Frontal cortex (tissue), 4 donors: ENCODE results near the gene IGFBP4. TPM values are rescaled to one million over a fixed set of nuclear protein-coding genes. Genes with fewer than 3 reads are reported as not detected.

Source experiments
- DNase-seq, 2 donors: peaks; one replicate each; pipeline ENCODE4 v3.0.0; 2012; ENCODE audit warnings: low spot score in 2 of 2
- FAIRE-seq: peaks from 2 replicates; lab custom pipeline; 2012; peaks lifted over from hg19 to GRCh38; lab: Jason Lieb, UNC
- total RNA-seq: library from RNA; depleted of rRNA; stranded (reverse); fragments of >200 nt; gene quantifications from one replicate; pipeline ENCODE4 v1.2.3, GENCODE V29; 2014
- donor health status: control.
- donor health status: control.
- donor health status: control.

IGFBP4 gene
- total RNA-seq, 1 donor from 2014 or later = 7.3 TPM

DNA sequence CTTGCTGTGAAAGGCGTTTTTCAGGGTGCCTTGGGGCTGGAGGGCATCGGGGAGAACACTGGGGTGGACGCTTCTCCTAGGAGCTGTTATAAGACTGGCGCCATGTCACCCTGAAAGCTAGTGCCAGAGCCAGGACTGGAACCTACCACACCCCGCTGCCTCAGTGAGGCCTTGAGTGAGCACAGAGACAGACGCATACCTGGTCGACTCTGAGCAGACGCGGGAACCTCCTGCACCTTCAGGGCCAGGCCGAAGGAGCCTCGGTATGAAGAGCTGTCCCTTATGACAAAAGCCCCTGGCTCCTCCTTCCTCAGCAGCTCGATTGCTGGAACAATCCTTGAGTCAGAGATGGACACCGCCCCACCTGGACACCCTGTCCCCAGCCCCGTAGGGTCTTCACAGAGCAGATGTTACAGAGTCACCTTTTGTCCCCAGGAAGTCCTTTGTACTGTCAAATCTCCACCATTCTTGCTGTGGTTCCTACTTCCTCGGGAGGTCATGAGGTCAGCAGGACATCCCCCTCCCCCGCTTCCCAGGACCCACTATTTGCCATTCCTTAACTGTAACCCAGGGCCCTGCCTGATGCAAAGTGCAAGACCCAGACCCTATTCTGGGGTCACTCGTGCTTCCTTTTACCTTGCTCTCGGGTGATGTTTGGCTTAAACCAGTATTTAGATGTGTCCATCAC is 41.2 kb downstream of the IGFBP4 start:
- DNase-seq (no peak), FAIRE-seq (no peak)

DNA sequence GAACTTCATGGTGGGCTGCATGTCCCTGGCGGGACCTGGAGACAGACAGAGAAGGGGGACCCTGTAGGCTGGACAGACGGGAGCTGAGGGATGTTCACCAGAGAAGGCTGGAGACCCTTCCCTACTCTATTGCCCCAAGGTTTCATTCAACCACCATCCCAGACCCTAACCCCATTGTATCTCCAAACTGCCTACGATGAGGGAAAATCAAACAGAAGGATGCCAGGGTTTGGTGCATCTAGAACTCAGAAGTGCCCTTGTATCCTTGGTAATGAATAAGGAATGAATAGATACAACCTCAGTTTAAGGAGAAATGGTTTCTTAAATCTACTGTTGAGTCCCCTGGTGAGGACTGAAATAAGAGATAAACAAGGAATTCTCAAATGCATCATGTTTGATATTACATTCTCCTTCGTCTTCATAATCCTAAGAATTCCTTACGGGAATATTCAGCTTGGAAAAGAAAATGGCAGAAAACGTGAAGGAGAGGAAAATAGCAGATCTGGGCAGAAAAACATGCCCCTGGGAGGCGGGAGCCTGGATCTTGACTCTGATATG is 41.8 kb downstream of the IGFBP4 start:
- no peak for FAIRE-seq
- DNase-seq = no peak

- DNase-seq (no peak), FAIRE-seq (no peak)
Observed at GRCh38 chr17:40485851-40486521, 42.7 kb downstream of the IGFBP4 start.

DNA sequence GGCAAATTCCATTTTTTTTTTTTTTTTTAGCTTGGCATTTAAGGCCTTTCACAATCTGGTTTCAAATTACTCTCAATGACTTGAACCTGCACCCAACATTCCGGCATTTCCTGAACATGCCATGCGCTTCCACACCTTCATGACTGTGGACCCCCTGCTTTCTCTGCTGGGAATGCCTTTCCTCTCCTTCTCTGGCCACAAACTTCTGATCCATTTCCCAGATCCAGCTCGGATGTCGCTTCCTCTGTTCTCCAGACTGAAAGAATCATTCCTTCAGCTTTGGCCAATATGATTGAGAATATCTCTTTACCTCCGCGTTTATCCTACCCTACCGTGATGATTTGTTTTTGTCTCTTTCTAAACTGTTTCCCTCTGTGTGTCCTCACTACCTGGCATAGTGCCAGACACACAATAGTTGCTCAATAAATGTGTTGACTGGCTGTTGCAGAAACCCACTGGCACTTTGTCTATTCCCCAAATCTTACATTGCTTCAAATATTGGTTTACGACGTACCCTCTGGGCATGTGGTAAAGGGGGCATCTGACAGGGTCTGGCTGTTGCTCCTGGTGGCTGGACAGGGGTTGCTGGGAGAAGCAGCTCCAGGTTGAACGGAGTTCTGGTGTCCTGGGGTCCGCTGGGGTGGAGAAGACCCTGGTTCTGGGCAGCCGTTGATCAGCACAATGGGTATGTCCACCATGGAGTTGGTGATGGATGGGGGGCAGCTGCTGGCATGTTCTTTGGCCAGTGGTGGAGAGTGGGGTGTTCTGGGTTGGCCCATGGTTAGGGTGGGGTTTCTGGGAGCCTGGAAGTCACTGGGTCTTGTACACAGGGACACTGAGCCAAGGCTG is 43.5 kb downstream of the IGFBP4 start:
- FAIRE-seq = no peak
- no peak for DNase-seq

DNA sequence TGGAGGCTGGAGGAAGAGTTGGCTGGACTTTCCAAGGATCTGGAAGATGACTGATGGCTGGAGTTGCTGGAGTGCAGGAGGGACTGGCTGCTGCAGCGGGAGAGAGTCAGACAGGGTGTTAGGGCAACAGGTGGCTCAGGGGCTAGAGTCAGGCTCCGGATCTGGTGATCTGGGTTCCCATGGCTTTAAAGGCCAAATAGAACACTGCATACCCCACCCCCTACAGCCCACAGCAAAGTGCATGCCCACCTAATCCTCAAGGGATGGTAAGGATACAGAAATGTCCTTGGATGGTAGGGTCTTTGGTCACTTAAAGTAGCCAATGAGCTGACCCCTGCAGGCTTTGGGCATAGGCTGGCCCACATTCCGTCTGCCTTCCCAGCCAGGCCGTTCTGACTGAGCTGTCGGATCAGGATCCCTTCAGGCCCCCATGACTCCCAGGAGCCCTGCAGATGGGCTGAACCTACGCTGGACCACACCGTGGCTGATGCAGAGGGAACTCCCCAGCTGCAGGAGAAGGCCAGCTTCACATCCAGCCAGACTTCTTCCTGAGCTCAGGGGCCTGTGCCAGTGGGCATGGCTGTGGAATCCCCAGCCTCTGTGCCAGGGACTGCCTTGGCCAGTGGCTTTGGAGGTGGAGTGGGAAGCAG is 44.2 kb downstream of the IGFBP4 start:
- FAIRE-seq (no peak), DNase-seq (no peak)

DNA sequence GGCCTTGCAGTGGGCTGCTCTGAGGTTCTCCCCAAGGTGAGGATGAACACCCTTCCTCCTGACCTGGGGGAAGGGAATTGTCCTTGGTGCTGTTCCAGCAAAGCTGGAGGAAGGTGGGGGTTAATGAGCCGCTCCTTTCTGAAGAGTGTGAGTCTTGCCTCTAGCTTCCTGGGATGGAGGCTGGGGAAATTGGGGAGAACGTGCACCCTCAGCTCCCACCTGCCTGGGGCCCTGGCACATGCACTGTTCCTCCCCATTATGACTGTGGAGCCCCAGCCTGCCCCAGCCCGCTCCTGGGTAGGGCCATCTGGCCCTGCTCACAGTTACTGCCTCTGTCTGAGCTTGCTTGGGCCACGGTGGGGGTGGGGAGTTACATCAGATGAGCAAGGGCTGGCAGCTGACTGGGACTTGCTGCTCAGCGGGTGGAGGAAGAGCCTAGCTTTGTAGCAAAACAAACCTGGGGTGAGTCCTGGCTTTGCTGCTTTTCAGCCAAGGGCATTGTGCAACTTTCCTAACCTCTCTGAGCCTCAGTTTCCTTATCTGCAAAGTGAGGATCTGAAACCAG is 47.1 kb downstream of the IGFBP4 start:
- FAIRE-seq = no peak
- peak; percentile 60 to 62 for DNase-seq

DNA sequence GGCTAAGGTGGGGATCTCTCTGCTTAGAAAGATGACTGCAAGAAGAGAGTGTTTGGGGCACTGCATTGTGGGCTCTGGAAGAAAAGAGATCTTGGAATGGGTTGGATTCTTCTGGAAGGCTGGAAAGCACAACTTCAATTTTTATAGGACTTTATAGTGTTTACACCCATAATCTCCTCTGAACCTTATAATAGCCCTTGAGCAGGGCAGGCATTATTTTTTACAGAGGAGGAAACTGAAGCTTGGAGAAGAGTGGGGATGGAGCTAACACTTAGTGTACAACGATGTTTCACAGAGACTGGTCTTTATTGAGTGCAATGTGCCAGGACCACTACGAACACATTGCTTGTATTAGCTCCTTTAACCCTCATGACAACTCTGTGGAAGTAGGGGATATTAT is 47.7 kb downstream of the IGFBP4 start:
- DNase-seq (no peak), FAIRE-seq (no peak)

DNA sequence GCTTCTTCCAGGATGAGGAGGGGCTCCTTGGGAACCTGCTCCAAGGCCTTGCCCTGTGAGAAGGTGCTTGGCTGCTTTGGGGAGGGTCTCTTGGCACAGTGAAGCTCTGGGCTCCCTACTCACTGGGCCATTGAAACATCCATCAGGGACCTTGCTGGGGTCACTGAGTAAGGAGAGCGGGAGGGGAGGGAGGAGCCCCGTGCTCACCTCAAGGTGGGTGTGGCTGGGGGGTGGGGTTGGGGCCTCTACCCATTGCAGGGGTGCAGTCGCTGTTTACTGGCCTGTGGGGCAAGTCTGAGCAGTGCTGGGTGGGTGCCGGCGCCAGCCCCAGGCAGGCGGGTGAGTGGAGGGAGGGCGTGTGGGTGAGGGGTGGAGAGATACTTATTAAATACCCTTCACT is 48.2 kb downstream of the IGFBP4 start:
- DNase-seq (no peak), FAIRE-seq (no peak)

- no peak for FAIRE-seq
- DNase-seq = no peak
Observed at GRCh38 chr17:40493697-40494096, 50.4 kb downstream of the IGFBP4 start.

DNA sequence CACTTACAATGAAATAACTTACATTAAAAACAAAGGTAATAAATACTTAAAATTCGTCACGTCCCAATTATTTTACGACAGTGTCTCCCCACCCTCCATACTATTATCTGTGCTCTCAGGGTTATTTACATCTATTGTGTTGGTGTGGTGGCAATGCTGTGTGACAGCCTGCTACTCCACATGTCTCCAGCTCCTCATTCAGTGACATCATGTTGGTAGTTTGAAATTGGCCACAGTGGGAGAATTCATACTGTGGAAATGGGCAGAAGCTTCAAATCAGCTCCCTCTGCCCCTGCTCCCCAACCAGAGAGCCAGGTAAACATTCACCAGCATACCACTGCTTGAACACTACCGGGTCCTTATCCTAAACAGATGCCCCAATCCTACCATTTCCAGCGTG is 51.9 kb downstream of the IGFBP4 start:
- FAIRE-seq = no peak
- DNase-seq = no peak

DNA sequence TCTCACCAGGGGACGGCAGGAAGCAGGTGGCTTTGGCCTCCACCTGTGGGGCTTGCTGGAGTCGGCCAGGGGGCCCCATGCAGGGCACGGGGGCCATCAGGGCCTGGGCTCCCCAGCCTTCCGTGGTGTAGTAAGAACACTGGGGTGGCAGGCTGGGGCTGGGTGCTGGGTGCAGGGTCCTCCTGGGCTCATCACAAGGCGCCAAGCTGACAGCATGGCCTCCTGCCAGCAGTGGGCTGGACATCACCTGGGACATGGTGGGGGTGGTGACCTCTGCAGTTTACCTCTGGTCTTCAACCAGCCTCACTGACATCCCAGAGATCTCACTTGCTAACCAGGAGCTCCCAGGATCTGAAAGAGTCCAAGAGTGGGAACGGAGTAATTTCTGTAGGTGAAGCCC is 52.9 kb downstream of the IGFBP4 start:
- FAIRE-seq = no peak
- no peak for DNase-seq

DNA sequence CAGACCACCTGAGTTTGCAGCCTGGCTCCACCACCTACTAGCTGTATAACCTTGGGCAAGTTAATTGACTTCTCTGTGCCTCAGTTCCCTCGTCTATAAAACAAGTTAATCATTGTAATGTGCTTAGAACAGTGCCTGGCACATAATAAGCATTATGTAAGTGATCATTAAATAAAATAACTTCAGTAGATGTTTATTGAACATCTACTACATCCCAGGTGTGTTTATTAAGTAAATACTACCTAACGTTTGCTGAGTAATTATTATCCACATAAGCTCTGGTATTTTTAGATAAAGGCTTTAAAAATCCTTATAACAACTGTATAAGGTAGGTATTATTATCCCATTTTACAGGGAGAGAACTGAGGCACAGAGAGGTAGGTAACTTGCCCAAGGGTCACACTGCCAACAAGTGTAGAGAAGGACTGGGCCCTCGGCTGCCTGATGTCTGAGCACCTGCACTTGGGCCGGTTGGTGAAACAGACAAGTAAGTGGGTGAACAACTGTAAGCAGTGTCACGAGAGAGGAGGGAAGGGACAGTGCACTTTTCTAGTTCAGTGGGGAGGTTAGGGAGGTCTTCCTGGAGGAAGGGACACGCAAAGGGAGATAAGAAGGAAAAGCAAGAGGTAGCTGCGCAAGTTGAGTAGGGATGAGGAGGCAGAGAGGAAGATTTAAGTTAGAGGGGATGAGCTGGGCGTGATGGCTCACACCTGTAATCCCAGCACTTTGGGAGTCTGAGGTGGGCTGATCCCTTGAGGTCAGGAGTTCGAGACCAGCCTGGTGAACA is 53.6 kb downstream of the IGFBP4 start:
- DNase-seq (no peak), FAIRE-seq (no peak)

GRCh38 chr17:40497695-40498094 is 54.4 kb downstream of the IGFBP4 start:
- FAIRE-seq (no peak), DNase-seq (no peak)

- no peak for DNase-seq
- FAIRE-seq = no peak
Observed at GRCh38 chr17:40498281-40499084, 55.2 kb downstream of the IGFBP4 start.

DNA sequence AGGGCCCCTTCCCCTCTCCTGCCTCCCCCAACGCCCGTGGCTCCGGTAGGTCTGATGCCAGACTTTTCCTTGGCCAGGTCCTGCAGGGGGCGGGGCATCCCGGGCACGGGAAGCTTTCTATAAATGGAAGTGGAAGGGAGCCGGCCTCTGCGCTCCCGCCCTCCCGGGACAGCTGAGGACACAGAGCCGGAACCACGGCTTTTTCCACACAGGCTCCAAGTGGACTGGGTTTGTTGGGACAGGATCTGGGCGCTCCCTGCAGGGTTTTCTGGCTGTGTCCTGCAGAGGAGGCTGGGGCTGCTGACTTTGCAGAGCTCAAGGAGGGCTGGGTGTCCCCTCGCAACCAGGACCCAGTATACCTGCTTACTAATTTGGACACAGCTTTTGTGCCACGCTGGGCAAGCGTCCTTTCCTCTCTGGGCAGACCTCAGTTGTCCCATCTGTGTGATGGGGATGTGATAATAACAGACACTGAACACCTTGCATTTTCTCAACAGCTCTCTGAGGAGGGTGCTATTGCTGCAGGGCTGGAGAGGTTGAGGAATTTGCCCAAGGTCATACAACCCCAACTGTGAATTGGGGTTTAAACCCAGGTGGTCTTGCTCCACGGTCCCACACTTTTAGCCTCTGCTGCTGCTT is 56.4 kb downstream of the IGFBP4 start:
- peak in 1 of 2 donors; percentile 72 for DNase-seq
- FAIRE-seq = no peak

- DNase-seq (no peak), FAIRE-seq (no peak)
Observed at GRCh38 chr17:40500190-40500589, 56.9 kb downstream of the IGFBP4 start.

DNA sequence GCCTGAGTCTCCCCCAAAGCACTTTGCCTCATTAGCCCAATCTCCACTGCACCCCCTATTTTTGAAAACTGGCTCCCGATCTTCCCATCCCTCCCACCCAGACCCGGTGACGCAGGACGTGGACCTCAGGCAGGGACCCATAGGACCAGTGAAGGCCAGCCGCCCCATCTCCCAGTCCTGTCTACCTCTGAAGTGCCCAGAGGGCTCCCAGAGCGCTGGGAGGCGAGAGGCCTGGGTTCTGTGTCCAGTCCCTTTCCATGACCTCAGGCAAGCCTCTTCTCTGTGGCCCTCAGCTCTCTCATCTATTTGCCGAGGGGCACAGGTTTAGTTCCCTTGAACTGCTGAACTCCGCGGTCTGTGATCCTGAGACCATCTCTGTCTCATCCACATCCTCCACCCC is 57.5 kb downstream of the IGFBP4 start:
- DNase-seq (no peak), FAIRE-seq (no peak)

DNA sequence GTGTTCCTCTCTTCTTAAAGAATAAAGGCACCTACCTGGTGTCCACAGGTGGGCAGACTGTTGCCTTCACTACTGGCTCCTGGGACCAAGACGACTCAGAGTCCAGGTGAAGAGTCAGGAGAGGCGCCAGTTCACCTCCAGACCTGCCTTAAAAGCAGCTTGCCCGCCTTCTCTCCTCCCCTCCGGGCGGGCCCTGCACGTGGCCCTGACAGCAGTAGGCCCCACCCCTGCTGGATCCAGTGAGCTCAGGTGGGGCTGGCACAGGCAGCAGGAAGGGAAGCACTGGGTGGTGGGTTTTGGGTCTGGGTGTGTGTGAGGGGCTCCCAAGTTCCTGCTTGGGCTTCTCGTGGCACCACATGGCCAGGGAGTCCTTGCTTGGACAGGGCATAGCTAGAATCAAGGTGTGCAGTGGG is 58.3 kb downstream of the IGFBP4 start, which contains the start of gene TNS4:
Gene TNS4 (minus strand): TSS at position 125 of the 413 bp plus-strand sequence. CDS start 5,198 bp downstream, outside the sequence.
- DNase-seq = no peak
- FAIRE-seq = no peak
